Lower leg skin (tissue), 3 donors: ENCODE data around the gene DNLZ.

Source experiments
- POLR2A ChIP-seq, 2 donors: fragments of 450-650 bp; IDR thresholded peaks; one replicate each; pipeline ENCODE4 v1.6.1; 2016 to 2017; ENCODE audit warnings: antibody characterized with exemption in 2 of 2, mild to moderate bottlenecking in 1 of 2, moderate library complexity in 1 of 2
- TF ChIP-seq, protein P1 (sequence below), 3 donors: fragments of 450-650 bp; IDR thresholded peaks; one replicate each; pipeline ENCODE4 v1.5.1; 2016; ENCODE audit warnings: antibody characterized with exemption in 3 of 3, mild to moderate bottlenecking in 3 of 3, moderate library complexity in 2 of 3

DNA sequence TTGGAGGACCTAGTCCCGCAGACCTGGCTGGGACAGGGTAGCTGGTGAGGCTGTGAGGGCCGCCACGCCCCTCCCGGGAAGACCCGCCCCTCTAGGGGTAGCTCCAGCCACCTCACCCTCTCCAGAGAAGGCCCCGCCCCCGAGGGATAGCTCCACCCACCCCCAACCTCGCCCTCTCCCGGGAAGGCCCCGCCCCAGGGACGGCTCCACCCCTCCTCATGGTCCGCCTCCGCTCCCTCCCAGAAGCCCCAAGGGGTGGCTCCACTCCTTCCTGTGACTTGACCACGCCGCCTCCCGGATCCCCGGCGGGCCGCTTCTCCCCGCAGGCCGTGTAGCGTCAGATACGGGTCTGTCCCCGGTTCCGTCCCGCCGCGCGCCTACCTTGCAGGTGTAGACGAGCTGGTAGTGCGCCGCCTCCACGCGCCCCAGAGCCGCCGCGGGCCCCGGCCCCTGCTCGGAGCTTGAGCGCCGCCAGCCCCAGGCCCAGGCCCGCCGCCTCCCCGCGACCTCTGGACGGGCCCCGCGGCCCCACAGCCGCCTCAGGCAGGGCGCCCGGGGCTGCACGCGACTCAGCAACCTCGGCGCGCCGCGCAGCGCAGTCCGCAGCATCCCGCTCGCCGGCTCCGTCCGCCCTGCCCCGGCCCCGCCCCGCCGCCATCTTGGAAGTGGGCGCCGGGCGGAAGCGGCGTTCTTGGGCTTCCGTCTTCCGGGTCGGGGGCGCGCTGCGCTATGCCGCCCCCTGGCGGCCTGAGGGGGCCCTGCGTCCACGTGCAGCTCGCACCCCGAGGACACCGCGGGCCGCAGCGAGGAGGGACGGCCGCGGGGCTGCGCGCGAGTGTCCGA lies at the start of gene DNLZ:
- TF ChIP-seq, protein P1, sequence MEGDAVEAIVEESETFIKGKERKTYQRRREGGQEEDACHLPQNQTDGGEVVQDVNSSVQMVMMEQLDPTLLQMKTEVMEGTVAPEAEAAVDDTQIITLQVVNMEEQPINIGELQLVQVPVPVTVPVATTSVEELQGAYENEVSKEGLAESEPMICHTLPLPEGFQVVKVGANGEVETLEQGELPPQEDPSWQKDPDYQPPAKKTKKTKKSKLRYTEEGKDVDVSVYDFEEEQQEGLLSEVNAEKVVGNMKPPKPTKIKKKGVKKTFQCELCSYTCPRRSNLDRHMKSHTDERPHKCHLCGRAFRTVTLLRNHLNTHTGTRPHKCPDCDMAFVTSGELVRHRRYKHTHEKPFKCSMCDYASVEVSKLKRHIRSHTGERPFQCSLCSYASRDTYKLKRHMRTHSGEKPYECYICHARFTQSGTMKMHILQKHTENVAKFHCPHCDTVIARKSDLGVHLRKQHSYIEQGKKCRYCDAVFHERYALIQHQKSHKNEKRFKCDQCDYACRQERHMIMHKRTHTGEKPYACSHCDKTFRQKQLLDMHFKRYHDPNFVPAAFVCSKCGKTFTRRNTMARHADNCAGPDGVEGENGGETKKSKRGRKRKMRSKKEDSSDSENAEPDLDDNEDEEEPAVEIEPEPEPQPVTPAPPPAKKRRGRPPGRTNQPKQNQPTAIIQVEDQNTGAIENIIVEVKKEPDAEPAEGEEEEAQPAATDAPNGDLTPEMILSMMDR (IDR thresholded peaks at IDR 0.05) = peak in 1 of 3 donors; percentile 50
- no peak for TF ChIP-seq POLR2A (IDR thresholded peaks at IDR 0.05)
